Activated CD4-positive, alpha-beta T cell treated with anti-CD3 and anti-CD28 coated beads, Interleukin-2, amount 10 ng/mL, durations not matched to agents 24 days and 14 days (primary cell): Measurements from ENCODE around the gene ANP32B. TPM values are rescaled to one million over a fixed set of nuclear protein-coding genes. Genes with fewer than 3 reads are reported as not detected.
"Not testable (repeated sequence)": the region's sequence is repeated elsewhere in the genome, so short reads cannot be mapped to it uniquely, and the experiment has no call there.

ENCODE experiments used
- DNase-seq: peaks from one replicate; pipeline ENCODE4 v3.0.0; 2022
- H3K27ac Mint-ChIP-seq: one replicate; pipeline ENCODE4 v1.8.0; 2022; ENCODE audit warnings: mild to moderate bottlenecking, mixed read lengths
- H3K27me3 Mint-ChIP-seq: one replicate; pipeline ENCODE4 v1.8.0; 2022; ENCODE audit warnings: mixed read lengths
- H3K36me3 Mint-ChIP-seq: one replicate; pipeline ENCODE4 v1.8.0; 2022; ENCODE audit warnings: low read depth, mild to moderate bottlenecking, mixed read lengths
- H3K4me1 Mint-ChIP-seq: one replicate; pipeline ENCODE4 v1.8.0; 2021; ENCODE audit warnings: mixed read lengths
- H3K4me3 Mint-ChIP-seq: one replicate; pipeline ENCODE4 v1.8.0; 2022; ENCODE audit warnings: mild to moderate bottlenecking, moderate library complexity, mixed read lengths
- H3K9me3 Mint-ChIP-seq: one replicate; pipeline ENCODE4 v1.8.0; 2021; ENCODE audit warnings: mixed read lengths
- intact Hi-C: fragments of 100-400 bp; cut with micrococcal nuclease; formaldehyde crosslinking; loops from one replicate; pipeline ENCODE4 v1.15.1; 2023
- total RNA-seq: library from RNA; stranded (reverse); gene quantifications from 2 replicates; pipeline ENCODE4 v1.2.3, GENCODE V29; 2022

Gene ANP32B
- total RNA-seq, 1 donor from 2014 or later, result 333 TPM

- Mint-ChIP-seq H3K4me3 (no peak overlapping the region), H3K9me3 (peaks cover 6% of the 10 kb centered on the region), H3K27me3 (peaks cover 8% of the 10 kb centered on the region), H3K36me3 (no peaks in the 10 kb centered on the region), H3K27ac (no peak overlapping the region), H3K4me1 (peaks cover 10% of the 10 kb centered on the region)
- intact Hi-C loops, result loop anchor here (1.0 to 5.0 kb wide), 2 partner anchors 31 to 62 kb away; no protein-coding TSS in a partner anchor
- DNase-seq, result peak; percentile 87
Measured at GRCh38 chr9:97954550-97954989, 28.6 kb upstream of the ANP32B start.

- Mint-ChIP-seq H3K36me3 (no peaks in the 10 kb centered on the region), H3K4me1 (peaks cover 10% of the 10 kb centered on the region), H3K27me3 (peaks cover 2% of the 10 kb centered on the region), H3K9me3 (no peaks in the 10 kb centered on the region), H3K27ac (no peak overlapping the region), H3K4me3 (no peak overlapping the region)
- no peak for DNase-seq
- intact Hi-C loops, result no loop called here
Measured at GRCh38 chr9:97956331-97956730, 26.8 kb upstream of the ANP32B start.

- peaks cover 10% of the 10 kb centered on the region for H3K4me1 Mint-ChIP-seq
- no peaks in the 10 kb centered on the region for H3K9me3 Mint-ChIP-seq
- H3K27ac Mint-ChIP-seq, result no peak overlapping the region
- H3K36me3 Mint-ChIP-seq, result no peaks in the 10 kb centered on the region
- H3K27me3 Mint-ChIP-seq, result peaks cover 2% of the 10 kb centered on the region
- H3K4me3 Mint-ChIP-seq, result no peak overlapping the region
- intact Hi-C loops, result no loop called here
- DNase-seq, result no peak
Measured at GRCh38 chr9:97958812-97959511, 24.2 kb upstream of the ANP32B start.

DNA sequence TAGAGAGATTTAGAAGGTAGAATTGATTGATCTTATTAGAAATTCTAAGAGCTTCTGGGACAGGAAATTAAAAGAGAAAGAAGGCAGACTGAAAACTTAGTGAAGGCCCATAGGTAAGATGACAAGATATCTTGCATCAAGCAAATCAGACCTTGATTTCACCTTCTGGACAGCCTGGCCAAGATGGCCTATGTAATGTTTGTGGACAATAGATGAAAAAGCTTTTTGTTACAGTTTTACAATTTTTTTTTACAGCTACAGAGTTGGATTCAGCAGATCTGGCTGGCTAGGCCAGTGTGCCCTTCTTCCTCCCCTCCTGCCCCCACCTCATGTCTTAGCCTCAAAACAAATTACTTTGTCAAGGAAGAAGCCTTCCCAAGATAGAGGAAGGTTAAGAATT is 23.6 kb upstream of the ANP32B start:
- intact Hi-C loops, result no loop called here
- H3K27me3 Mint-ChIP-seq, result peaks cover 2% of the 10 kb centered on the region
- H3K36me3 Mint-ChIP-seq, result no peaks in the 10 kb centered on the region
- H3K4me3 Mint-ChIP-seq, result no peak overlapping the region
- no peak for DNase-seq
- H3K4me1 Mint-ChIP-seq, result peaks cover 7% of the 10 kb centered on the region
- no peaks in the 10 kb centered on the region for H3K9me3 Mint-ChIP-seq
- no peak overlapping the region for H3K27ac Mint-ChIP-seq

DNA sequence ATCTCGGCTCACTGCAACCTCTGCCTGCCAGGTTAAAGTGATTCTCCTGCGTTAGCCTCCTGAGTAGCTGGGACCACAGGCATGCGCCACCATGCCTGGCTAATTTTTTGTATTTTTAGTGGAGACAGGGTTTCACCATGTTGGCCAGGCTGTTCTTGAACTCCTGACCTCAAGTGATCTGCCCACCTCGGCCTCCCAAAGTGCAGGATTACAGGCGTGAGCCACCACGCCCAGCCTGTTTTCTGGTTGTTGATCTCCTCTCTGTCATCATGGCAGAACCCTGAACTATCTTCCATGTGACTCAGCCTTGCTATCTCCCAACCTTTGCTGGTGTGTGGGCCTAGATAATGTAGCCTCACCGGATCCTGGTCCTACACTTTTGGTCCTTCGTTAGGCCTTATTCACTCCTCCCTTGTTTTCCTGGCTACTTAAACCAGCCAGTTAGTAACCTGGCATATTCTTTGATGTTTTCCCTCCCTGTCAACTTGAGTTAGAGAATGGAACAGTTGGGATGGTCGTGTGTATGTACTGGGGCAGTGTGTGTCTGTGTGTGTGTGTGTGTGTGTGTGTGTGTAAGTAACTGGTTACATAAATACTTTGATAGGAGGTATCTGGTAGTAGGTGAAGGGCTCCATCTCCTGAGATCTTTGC is 22.3 kb upstream of the ANP32B start:
- H3K4me1 Mint-ChIP-seq, intact Hi-C loops, H3K27me3 Mint-ChIP-seq, H3K27ac Mint-ChIP-seq, DNase-seq, H3K9me3 Mint-ChIP-seq, H3K36me3 Mint-ChIP-seq, H3K4me3 Mint-ChIP-seq: not testable (repeated sequence)

DNA sequence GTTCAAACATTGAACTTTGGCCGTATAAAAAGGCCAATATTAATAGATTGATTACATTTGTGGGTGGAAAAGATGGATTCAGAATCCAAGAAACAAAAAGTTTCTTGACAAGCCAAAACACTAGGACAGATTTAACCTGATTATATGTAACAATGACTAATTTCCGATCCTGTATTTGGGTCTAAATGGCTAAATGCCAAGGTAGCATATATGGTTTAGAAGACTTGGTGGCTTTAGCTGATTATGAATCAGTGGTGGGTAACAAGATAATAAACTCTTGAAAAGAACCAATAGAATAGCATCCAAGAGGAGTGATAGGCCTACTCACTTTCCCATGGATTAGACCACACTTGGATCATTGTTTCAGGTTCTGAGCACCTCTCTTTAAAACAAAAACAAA is 21.8 kb upstream of the ANP32B start:
- Mint-ChIP-seq H3K27ac (no peak overlapping the region), H3K36me3 (no peaks in the 10 kb centered on the region), H3K9me3 (no peaks in the 10 kb centered on the region), H3K4me1 (peaks cover 6% of the 10 kb centered on the region), H3K27me3 (peaks cover 3% of the 10 kb centered on the region), H3K4me3 (no peak overlapping the region)
- intact Hi-C loops, result no loop called here
- no peak for DNase-seq

GRCh38 chr9:97962136-97962535 is 21.0 kb upstream of the ANP32B start:
- Mint-ChIP-seq H3K27ac (no peak overlapping the region), H3K36me3 (no peaks in the 10 kb centered on the region), H3K4me1 (peaks cover 5% of the 10 kb centered on the region), H3K4me3 (no peak overlapping the region), H3K9me3 (no peaks in the 10 kb centered on the region), H3K27me3 (peaks cover 4% of the 10 kb centered on the region)
- DNase-seq, result no peak
- intact Hi-C loops, result no loop called here

DNA sequence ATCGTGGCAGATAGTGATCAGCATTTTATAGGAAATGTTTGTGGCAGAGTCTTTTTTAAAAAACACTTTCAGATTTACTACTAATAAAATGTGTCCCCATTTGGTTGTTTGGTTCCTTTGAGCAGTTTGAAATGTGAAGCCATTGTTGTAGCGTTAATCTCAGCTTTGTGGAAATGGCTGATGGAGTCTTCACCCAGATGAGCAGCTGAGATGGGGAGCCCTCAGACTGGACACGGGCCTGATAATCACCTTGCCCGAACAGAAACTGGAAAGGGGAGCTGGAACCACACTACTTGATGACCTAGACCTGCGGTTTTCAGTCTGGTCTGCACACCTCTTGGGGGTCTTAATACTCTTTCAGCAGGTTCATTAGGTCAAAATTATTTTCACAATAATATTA is 20.6 kb upstream of the ANP32B start:
- no peak for DNase-seq
- Mint-ChIP-seq H3K9me3 (no peaks in the 10 kb centered on the region), H3K4me3 (no peak overlapping the region), H3K27me3 (peaks cover 4% of the 10 kb centered on the region), H3K36me3 (no peaks in the 10 kb centered on the region), H3K27ac (no peak overlapping the region), H3K4me1 (peaks cover 5% of the 10 kb centered on the region)
- intact Hi-C loops, result no loop called here

DNA sequence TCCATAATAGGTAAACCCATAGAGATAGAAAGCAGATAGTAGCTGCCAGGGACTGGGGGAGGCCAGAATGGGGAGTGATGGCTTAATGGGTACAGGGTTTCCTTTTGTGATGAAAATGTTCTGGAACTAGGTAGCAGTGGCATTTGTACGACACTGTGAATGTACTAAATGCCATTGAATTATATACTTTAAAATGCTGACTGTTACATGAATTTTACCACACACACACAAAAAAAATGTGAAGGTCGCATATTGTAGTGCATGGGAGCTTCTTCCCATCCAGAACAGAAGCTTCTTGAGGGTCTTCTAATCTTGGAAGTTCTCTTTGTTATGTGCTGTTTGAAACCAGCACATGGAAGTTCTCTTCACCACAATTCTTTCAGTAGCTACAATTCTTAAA is 19.9 kb upstream of the ANP32B start:
- Mint-ChIP-seq H3K4me3 (no peak overlapping the region), H3K9me3 (no peaks in the 10 kb centered on the region), H3K27ac (no peak overlapping the region), H3K4me1 (peaks cover 5% of the 10 kb centered on the region), H3K36me3 (no peaks in the 10 kb centered on the region), H3K27me3 (peaks cover 4% of the 10 kb centered on the region)
- intact Hi-C loops, result no loop called here
- DNase-seq, result no peak

- intact Hi-C loops, result no loop called here
- H3K27me3 Mint-ChIP-seq, result peaks cover 7% of the 10 kb centered on the region
- no peak overlapping the region for H3K27ac Mint-ChIP-seq
- H3K4me1 Mint-ChIP-seq, result no peaks in the 10 kb centered on the region
- DNase-seq, result no peak
- no peak overlapping the region for H3K4me3 Mint-ChIP-seq
- no peaks in the 10 kb centered on the region for H3K9me3 Mint-ChIP-seq
- H3K36me3 Mint-ChIP-seq, result no peaks in the 10 kb centered on the region
Measured at GRCh38 chr9:97964901-97965300, 18.2 kb upstream of the ANP32B start.

DNA sequence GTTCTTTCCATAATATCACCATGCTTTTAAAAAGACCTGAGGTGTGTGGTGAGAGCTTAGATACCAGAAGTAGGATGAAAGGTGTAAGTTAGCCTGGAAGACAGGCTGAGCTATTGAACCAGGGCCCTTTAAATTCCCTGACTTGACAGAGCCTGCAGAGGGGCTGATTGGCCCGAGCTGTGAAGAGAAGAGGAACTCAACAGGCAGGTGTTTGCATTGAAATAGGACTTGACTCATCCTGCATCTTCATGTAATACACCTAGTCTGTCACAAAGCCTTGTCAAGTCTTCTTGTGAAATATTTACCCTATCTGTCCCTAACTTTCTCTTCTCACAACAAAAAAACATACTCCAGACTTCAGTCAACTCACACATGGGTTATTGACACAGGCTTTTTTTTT is 16.6 kb upstream of the ANP32B start:
- peaks cover 3% of the 10 kb centered on the region for H3K4me1 Mint-ChIP-seq
- H3K36me3 Mint-ChIP-seq, result no peaks in the 10 kb centered on the region
- no peak overlapping the region for H3K4me3 Mint-ChIP-seq
- no peaks in the 10 kb centered on the region for H3K9me3 Mint-ChIP-seq
- no peak for DNase-seq
- intact Hi-C loops, result no loop called here
- H3K27me3 Mint-ChIP-seq, result peaks cover 13% of the 10 kb centered on the region
- no peak overlapping the region for H3K27ac Mint-ChIP-seq

DNA sequence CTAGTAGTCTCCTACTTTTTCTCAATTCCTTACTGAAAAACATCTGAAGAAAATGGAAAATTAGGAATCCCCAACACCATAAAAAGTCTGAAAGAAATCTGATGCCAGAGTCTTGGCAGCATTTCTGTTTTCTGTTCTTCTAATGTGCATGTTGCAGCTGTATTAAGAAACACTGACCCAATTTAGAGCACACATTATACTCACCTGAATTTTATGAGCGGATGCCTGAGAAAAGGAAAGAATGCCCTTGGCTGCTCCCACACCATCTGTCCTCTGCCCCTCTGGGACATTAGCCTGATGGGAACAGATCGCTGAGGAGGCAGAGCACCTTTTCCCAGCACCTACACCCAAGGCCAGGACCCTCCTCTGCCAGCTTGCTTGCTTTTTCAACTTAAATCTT is 14.1 kb upstream of the ANP32B start:
- Mint-ChIP-seq H3K4me3 (no peak overlapping the region), H3K36me3 (no peaks in the 10 kb centered on the region), H3K27ac (peak overlapping the region; percentile 29), H3K9me3 (no peaks in the 10 kb centered on the region), H3K4me1 (peaks cover 3% of the 10 kb centered on the region), H3K27me3 (peaks cover 24% of the 10 kb centered on the region)
- no peak for DNase-seq
- intact Hi-C loops, result no loop called here

GRCh38 chr9:97970165-97970564 is 13.0 kb upstream of the ANP32B start:
- Mint-ChIP-seq H3K9me3 (no peaks in the 10 kb centered on the region), H3K36me3 (no peaks in the 10 kb centered on the region), H3K27me3 (peaks cover 26% of the 10 kb centered on the region), H3K4me3 (no peak overlapping the region), H3K4me1 (peaks cover 3% of the 10 kb centered on the region), H3K27ac (no peak overlapping the region)
- no peak for DNase-seq
- intact Hi-C loops, result no loop called here

GRCh38 chr9:97972753-97973152 is 10.4 kb upstream of the ANP32B start:
- Mint-ChIP-seq H3K4me3 (no peak overlapping the region), H3K4me1 (peaks cover 3% of the 10 kb centered on the region), H3K27ac (no peak overlapping the region), H3K36me3 (no peaks in the 10 kb centered on the region), H3K27me3 (peaks cover 25% of the 10 kb centered on the region), H3K9me3 (no peaks in the 10 kb centered on the region)
- DNase-seq, result no peak
- intact Hi-C loops, result no loop called here

DNA sequence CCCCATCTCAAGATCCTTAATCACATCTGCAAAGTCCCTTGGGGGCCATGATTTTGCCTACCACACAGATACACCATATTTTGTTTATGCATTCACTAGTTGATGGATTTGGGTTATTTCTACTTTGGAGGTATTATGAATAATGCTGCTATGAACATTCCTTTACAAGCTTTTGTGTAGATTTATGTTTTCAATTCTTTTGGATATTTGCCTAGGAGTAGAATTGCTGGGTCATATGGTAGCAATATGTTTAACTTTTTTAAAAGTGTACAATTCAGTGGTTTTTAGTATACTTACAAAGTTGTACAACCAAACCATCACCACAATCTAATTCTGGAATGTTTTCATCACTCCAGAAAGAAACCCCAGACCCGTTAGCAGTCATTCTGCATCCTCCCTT is 7.8 kb upstream of the ANP32B start:
- Mint-ChIP-seq H3K27me3 (peaks cover 20% of the 10 kb centered on the region), H3K27ac (no peak overlapping the region)
- intact Hi-C loops, result no loop called here

More for the DNA sequence above, 7.8 kb upstream of the ANP32B start:
- Mint-ChIP-seq H3K4me1 (peaks cover 7% of the 10 kb centered on the region), H3K36me3 (no peaks in the 10 kb centered on the region), H3K4me3 (no peak overlapping the region), H3K9me3 (no peaks in the 10 kb centered on the region)
- DNase-seq, result no peak
